Gastroesophageal sphincter (tissue), 4 donors: ENCODE data around the gene DISC1. TPM values are rescaled to one million over a fixed set of nuclear protein-coding genes. Genes with fewer than 3 reads are reported as not detected.

ENCODE experiments used
- ATAC-seq: fragments of 150-250 bp; one replicate; pipeline ENCODE4 v1.9.1; 2016; ENCODE audit warnings: mild to moderate bottlenecking, moderate library complexity
- H3K27ac ChIP-seq, 4 donors: fragments of 200-600 bp; sonication (generic) in 3 of 4; 1 replicate in 3 of 4; 2 replicates in 1 of 4; pipeline ENCODE4 v1.5.1; 2016 to 2019
- H3K27me3 ChIP-seq: fragments of 200-600 bp; sonication (generic); one replicate; pipeline ENCODE4 v1.5.1; 2019
- H3K36me3 ChIP-seq, 2 donors: fragments of 200-600 bp; sonication (generic); one replicate each; pipeline ENCODE4 v1.5.1; 2019; ENCODE audit warnings: control low read depth in 1 of 2
- H3K4me1 ChIP-seq, 3 donors: fragments of 200-600 bp; sonication (generic); 1 replicate in 2 of 3; 2 replicates in 1 of 3; pipeline ENCODE4 v1.5.1; 2016 to 2019; ENCODE audit warnings: control low read depth in 2 of 3
- H3K4me3 ChIP-seq, 2 donors: fragments of 200-600 bp; sonication (generic); one replicate each; pipeline ENCODE4 v1.5.1; 2019; ENCODE audit warnings: mild to moderate bottlenecking in 1 of 2, moderate library complexity in 1 of 2
- H3K9me3 ChIP-seq, 3 donors: fragments of 200-600 bp; sonication (generic); one replicate each; pipeline ENCODE4 v1.5.1; 2017 to 2019; ENCODE audit warnings: control low read depth in 2 of 3
- CTCF ChIP-seq, 4 experiments: fragments of 200-600 bp in 2 of 4; fragments of 450-650 bp in 2 of 4; sonication (generic) in 1 of 4; IDR thresholded peaks; one replicate each; pipeline ENCODE4 v1.5.1; 2017 to 2019; ENCODE audit warnings: antibody characterized with exemption in 4 of 4, mild to moderate bottlenecking in 2 of 4, moderate library complexity in 2 of 4
- EP300 ChIP-seq: sonication (generic); formaldehyde crosslinking; IDR thresholded peaks from one replicate; pipeline ENCODE4 v1.6.1; 2017; ENCODE audit warnings: antibody characterized with exemption, mild to moderate bottlenecking
- POLR2A ChIP-seq, 2 donors: fragments of 450-650 bp; IDR thresholded peaks; one replicate each; pipeline ENCODE4 v1.6.1; 2017; ENCODE audit warnings: antibody characterized with exemption in 2 of 2, mild to moderate bottlenecking in 2 of 2, moderate library complexity in 1 of 2
- POLR2AphosphoS5 ChIP-seq: sonication (generic); formaldehyde crosslinking; IDR thresholded peaks from one replicate; pipeline ENCODE4 v1.6.1; 2017; ENCODE audit warnings: antibody characterized with exemption
- WGBS, 2 donors: methylation state at CpG; one replicate each; pipeline ENCODE4 v1.1.5; 2018; ENCODE audit warnings: low coverage in 1 of 2; 5-methylcytosine and 5-hydroxymethylcytosine counted together
- total RNA-seq, 4 donors: library from RNA; depleted of rRNA; stranded (reverse); fragments of >200 nt; gene quantifications; one replicate each; pipeline ENCODE4 v1.1.0, GENCODE V29; 2016

Gene DISC1
- total RNA-seq, 4 donors from 2014 or later: 4.4 to 9.8 (median 6.8) TPM

- no peak for TF ChIP-seq CTCF (IDR thresholded peaks at IDR 0.05)
- no peak for TF ChIP-seq EP300
- no peak for TF ChIP-seq POLR2A (IDR thresholded peaks at IDR 0.05)
- TF ChIP-seq POLR2AphosphoS5: no peak
- Histone ChIP-seq H3K27ac (no peak overlapping the region), H3K36me3 (no peaks in the 10 kb centered on the region), H3K4me3 (no peak overlapping the region), H3K4me1 (peaks cover 0 to 16% (median 0%) of the 10 kb centered on the region in 3 donors), H3K9me3 (peaks cover 0 to 4% (median 0%) of the 10 kb centered on the region in 3 donors), H3K27me3 (no peaks in the 10 kb centered on the region)
- ATAC-seq: no peak
- 67 to 81% methylated on average over 3 to 4 of the region's 4 CpGs for whole genome bisulfite sequencing, 2 donors
These were observed 19.9 kb upstream of the DISC1 start for GRCh38 chr1:231606712-231607111.

GRCh38 chr1:231610388-231610787, 16.2 kb upstream of the DISC1 start:
- Histone ChIP-seq H3K27me3 (no peaks in the 10 kb centered on the region), H3K4me1 (no peaks in the 10 kb centered on the region), H3K36me3 (no peaks in the 10 kb centered on the region), H3K4me3 (no peak overlapping the region), H3K27ac (no peak overlapping the region), H3K9me3 (peaks cover 0 to 4% (median 0%) of the 10 kb centered on the region in 3 donors)
- no peak for TF ChIP-seq POLR2AphosphoS5
- TF ChIP-seq POLR2A (IDR thresholded peaks at IDR 0.05): no peak
- no peak for TF ChIP-seq EP300
- TF ChIP-seq CTCF (IDR thresholded peaks at IDR 0.05): no peak
- ATAC-seq: peak; percentile 19
- 70% methylated on average over 2 of the region's 2 CpGs; no CpG with 5 or more reads in 1 of the 2 donors for WGBS, 2 donors

- no peaks in the 10 kb centered on the region for H3K36me3 ChIP-seq
- no peak for ATAC-seq
- H3K4me3 ChIP-seq: no peak overlapping the region
- no peaks in the 10 kb centered on the region for H3K4me1 ChIP-seq
- TF ChIP-seq POLR2A (IDR thresholded peaks at IDR 0.05) (no peak), POLR2AphosphoS5 (no peak), EP300 (no peak), CTCF (IDR thresholded peaks at IDR 0.05) (no peak)
- H3K27ac ChIP-seq: no peak overlapping the region
- H3K9me3 ChIP-seq: peaks cover 0 to 4% (median 0%) of the 10 kb centered on the region in 3 donors
- no peaks in the 10 kb centered on the region for H3K27me3 ChIP-seq
- 87 to 92% methylated on average over 2 to 4 of the region's 5 CpGs for WGBS, 2 donors
These were observed 15.5 kb upstream of the DISC1 start for GRCh38 chr1:231611111-231611510.

- Histone ChIP-seq H3K27ac (no peak overlapping the region), H3K4me1 (no peaks in the 10 kb centered on the region), H3K27me3 (no peaks in the 10 kb centered on the region), H3K9me3 (peaks cover 0 to 4% (median 0%) of the 10 kb centered on the region in 3 donors), H3K4me3 (no peak overlapping the region), H3K36me3 (no peaks in the 10 kb centered on the region)
- WGBS, 2 donors: 57 to 72% methylated on average over 2 to 4 of the region's 5 CpGs
- TF ChIP-seq POLR2AphosphoS5 (no peak), EP300 (no peak), CTCF (IDR thresholded peaks at IDR 0.05) (no peak), POLR2A (IDR thresholded peaks at IDR 0.05) (no peak)
- no peak for ATAC-seq
These were observed 14.7 kb upstream of the DISC1 start for GRCh38 chr1:231611851-231612250.

DNA sequence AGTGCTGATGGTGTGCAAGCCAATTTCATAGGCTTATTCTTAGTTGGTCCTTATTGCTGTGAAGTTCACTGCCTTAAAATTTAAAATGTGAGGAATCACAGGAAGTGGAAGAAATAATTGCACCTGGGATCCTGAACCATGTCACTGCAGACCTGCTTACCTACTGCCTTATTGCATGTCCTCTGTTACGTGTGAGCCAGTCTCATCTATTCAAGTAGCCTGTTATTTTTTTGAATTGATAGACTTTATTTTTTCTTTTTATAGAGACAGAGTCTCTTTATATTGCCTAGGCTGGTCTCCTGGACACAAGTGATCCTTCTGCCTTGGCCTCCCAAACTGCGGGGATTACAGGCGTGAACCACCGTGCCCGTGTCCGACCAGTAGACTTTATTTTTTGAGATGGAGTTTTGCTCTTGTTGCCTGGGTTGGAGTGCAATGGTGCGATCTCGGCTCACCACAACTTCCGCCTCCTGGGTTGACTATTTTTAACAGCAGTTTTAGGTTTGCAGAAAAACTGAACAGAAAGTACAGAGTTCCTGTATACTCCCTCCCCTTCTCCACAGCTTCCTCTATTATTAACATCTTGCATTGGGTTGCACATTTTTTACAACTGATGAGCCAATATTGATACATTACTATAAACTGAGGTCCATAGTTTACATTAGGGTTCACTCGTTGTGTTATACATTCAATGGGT, 14.0 kb upstream of the DISC1 start:
- 82 to 86% methylated on average over 4 to 10 of the region's 10 CpGs for WGBS, 2 donors
- no peaks in the 10 kb centered on the region for H3K36me3 ChIP-seq
- no peaks in the 10 kb centered on the region for H3K4me1 ChIP-seq
- no peaks in the 10 kb centered on the region for H3K27me3 ChIP-seq
- TF ChIP-seq POLR2AphosphoS5: no peak
- TF ChIP-seq POLR2A (IDR thresholded peaks at IDR 0.05): no peak
- no peak for TF ChIP-seq CTCF (IDR thresholded peaks at IDR 0.05)
- no peak for TF ChIP-seq EP300
- H3K9me3 ChIP-seq: peaks cover 0 to 4% (median 0%) of the 10 kb centered on the region in 3 donors
- H3K27ac ChIP-seq: no peak overlapping the region
- no peak for ATAC-seq
- no peak overlapping the region for H3K4me3 ChIP-seq
